Liver (tissue), 9 donors: Measurements from ENCODE around the gene STRBP. TPM values are rescaled to one million over a fixed set of nuclear protein-coding genes. Genes with fewer than 3 reads are reported as not detected.

Experiments used
- DNase-seq: peaks from one replicate; pipeline ENCODE4 v3.0.0-alpha.2; 2017; ENCODE audit warnings: low spot score
- H3K27ac ChIP-seq, 2 donors: one replicate each; pipeline ENCODE4 v1.7.0; 2013; ENCODE audit warnings: inconsistent platforms in 2 of 2, low read length in 2 of 2, control low read depth in 1 of 2, low read depth in 1 of 2, mild to moderate bottlenecking in 1 of 2
- H3K27me3 ChIP-seq, 4 donors: one replicate each; pipeline versions ENCODE4 v1.6.1 to v1.7.0; 2013; ENCODE audit warnings: low read length in 3 of 4, inconsistent platforms in 1 of 4, mild to moderate bottlenecking in 1 of 4, moderate library complexity in 1 of 4; ENCODE audit not compliant: control insufficient read depth in 4 of 4, insufficient read depth in 4 of 4
- H3K36me3 ChIP-seq, 4 donors: one replicate each; pipeline versions ENCODE4 v1.6.1 to v1.7.0; 2013; ENCODE audit warnings: low read length in 3 of 4, mild to moderate bottlenecking in 3 of 4, low read depth in 1 of 4, moderate library complexity in 1 of 4; ENCODE audit not compliant: control insufficient read depth in 4 of 4, insufficient read depth in 3 of 4
- H3K4me1 ChIP-seq, 4 donors: one replicate each; pipeline versions ENCODE4 v1.6.1 to v1.7.0; 2013; ENCODE audit warnings: low read length in 3 of 4, mild to moderate bottlenecking in 3 of 4, moderate library complexity in 1 of 4; ENCODE audit not compliant: control insufficient read depth in 4 of 4, insufficient read depth in 4 of 4
- H3K4me3 ChIP-seq, 3 donors: one replicate each; pipeline versions ENCODE4 v1.6.1 to v1.7.0; 2013; ENCODE audit warnings: low read length in 3 of 3, control low read depth in 1 of 3, low read depth in 1 of 3, mild to moderate bottlenecking in 1 of 3
- H3K9ac ChIP-seq, 2 donors: one replicate each; pipeline ENCODE4 v1.7.0; 2013; ENCODE audit warnings: low read length in 2 of 2, mild to moderate bottlenecking in 2 of 2, moderate library complexity in 2 of 2, control low read depth in 1 of 2, low read depth in 1 of 2
- H3K9me3 ChIP-seq, 4 donors: one replicate each; pipeline versions ENCODE4 v1.6.1 to v1.7.0; 2013; ENCODE audit warnings: low read length in 3 of 4; ENCODE audit not compliant: control insufficient read depth in 4 of 4
- ATF3 ChIP-seq: IDR thresholded peaks from 2 replicates; pipeline ENCODE4 v1.6.1; 2016; ENCODE audit warnings: antibody characterized with exemption
- EGR1 ChIP-seq, 2 donors: IDR thresholded peaks; 2 replicates each; pipeline ENCODE4 v1.6.1; 2016 to 2018; ENCODE audit warnings: antibody characterized with exemption in 2 of 2, low read depth in 2 of 2
- FOXA1 ChIP-seq: IDR thresholded peaks from 2 replicates; pipeline ENCODE4 v1.6.1; 2016; ENCODE audit warnings: antibody characterized with exemption
- FOXA2 ChIP-seq: IDR thresholded peaks from 2 replicates; pipeline ENCODE4 v1.6.1; 2016; ENCODE audit warnings: antibody characterized with exemption
- GABPA ChIP-seq, 2 donors: IDR thresholded peaks in 1 of 2; conservative IDR thresholded peaks in 1 of 2; 2 replicates each; pipeline ENCODE4 v1.6.1; 2016; ENCODE audit warnings: antibody characterized with exemption in 2 of 2, mild to moderate bottlenecking in 1 of 2, moderate library complexity in 1 of 2
- HNF4A ChIP-seq, 2 donors: conservative IDR thresholded peaks; 2 replicates each; pipeline ENCODE4 v1.6.1; 2016; ENCODE audit warnings: antibody characterized with exemption in 2 of 2, mild to moderate bottlenecking in 2 of 2
- HNF4G ChIP-seq: IDR thresholded peaks from 2 replicates; pipeline ENCODE4 v1.6.1; 2016; ENCODE audit warnings: antibody characterized with exemption
- JUND ChIP-seq, 2 donors: IDR thresholded peaks; 2 replicates each; pipeline ENCODE4 v1.6.1; 2016; ENCODE audit warnings: antibody characterized with exemption in 2 of 2
- MAX ChIP-seq: IDR thresholded peaks from 2 replicates; pipeline ENCODE4 v1.6.1; 2016; ENCODE audit warnings: antibody characterized with exemption
- NR2F2 ChIP-seq: IDR thresholded peaks from 2 replicates; pipeline ENCODE4 v1.6.1; 2016; ENCODE audit warnings: antibody characterized with exemption
- RAD21 ChIP-seq, 2 donors: IDR thresholded peaks; 2 replicates each; pipeline ENCODE4 v1.6.1; 2016; ENCODE audit warnings: antibody characterized with exemption in 2 of 2, mild to moderate bottlenecking in 2 of 2
- RXRA ChIP-seq, 2 donors: IDR thresholded peaks; 2 replicates each; pipeline ENCODE4 v1.6.1; 2017 to 2018; ENCODE audit warnings: antibody characterized with exemption in 2 of 2, mild to moderate bottlenecking in 1 of 2
- SP1 ChIP-seq: IDR thresholded peaks from 2 replicates; pipeline ENCODE4 v1.6.1; 2018; ENCODE audit warnings: antibody characterized with exemption, mild to moderate bottlenecking
- TAF1 ChIP-seq: conservative IDR thresholded peaks from 2 replicates; pipeline ENCODE4 v1.6.1; 2016; ENCODE audit warnings: antibody characterized with exemption, mild to moderate bottlenecking
- YY1 ChIP-seq: IDR thresholded peaks from 2 replicates; pipeline ENCODE4 v1.6.1; 2016; ENCODE audit warnings: antibody characterized with exemption, mild to moderate bottlenecking
- ZBTB33 ChIP-seq: IDR thresholded peaks from 2 replicates; pipeline ENCODE4 v1.6.1; 2016; ENCODE audit warnings: antibody characterized with exemption
- WGBS: extraction: QIAGEN DNeasy Blood & Tissue Kit; methylation state at CpG from one replicate; pipeline ENCODE4 v1.1.7; 2013; 5-methylcytosine and 5-hydroxymethylcytosine counted together
- polyA plus RNA-seq, 2 donors: library from polyadenylated mRNA; stranded (reverse) in 1 of 2; unstranded in 1 of 2; fragments of 200-250 nt in 1 of 2; fragments of >200 nt in 1 of 2; fragmentation: Nextera tagmentation in 1 of 2; extraction: Ambion mirVana in 1 of 2; gene quantifications; one replicate each; pipeline versions ENCODE4 v1.2.1 to v1.2.3, GENCODE V29; 2013 to 2015
- total RNA-seq, 2 donors: library from RNA; depleted of rRNA; stranded (reverse); fragments of >200 nt; gene quantifications; one replicate each; pipeline ENCODE4 v1.2.3, GENCODE V29; 2014
- TF ChIP-seq, protein P1 (sequence below): fragments of 150-350 bp; IDR thresholded peaks from 2 replicates; pipeline ENCODE4 v1.5.1; 2017; ENCODE audit warnings: improper control_type of control experiment, low read depth, low read length; ENCODE audit not compliant: missing input control
- donor health status: healthy.
- donor health status: healthy.
- donor health status: healthy.
- donor health status: healthy.
- donor health status: healthy.

The STRBP gene
- total and polyA plus RNA-seq, 4 donors: 4.3 to 17.2 (median 8.5) TPM

DNA sequence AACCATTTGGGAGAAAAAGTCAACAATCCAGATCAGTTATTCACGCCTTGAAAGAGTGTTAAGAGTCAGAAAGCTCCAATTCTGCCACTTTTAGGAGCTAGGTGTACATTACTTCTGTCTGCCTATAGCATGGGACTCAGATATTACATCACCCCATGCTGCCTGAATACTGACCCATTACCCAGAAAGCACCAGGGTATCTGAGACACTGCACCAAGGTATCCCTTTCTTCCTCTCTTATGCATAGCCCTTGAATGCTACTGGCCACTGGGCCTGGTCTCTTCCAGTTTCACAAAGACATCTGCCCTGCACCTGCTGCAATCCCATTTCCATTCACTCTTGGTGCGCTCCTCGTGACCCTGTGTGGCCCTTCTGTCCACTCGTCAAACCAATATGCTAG, 2.6 kb downstream of the STRBP start:
- WGBS: 96% methylated on average over 4 of the region's 4 CpGs
- TF ChIP-seq TAF1 (no peak), NR2F2 (no peak), MAX (no peak), RAD21 (IDR thresholded peaks at IDR 0.05) (no peak), HNF4A (conservative IDR thresholded peaks at IDR 0.05) (no peak), HNF4G (no peak), JUND (IDR thresholded peaks at IDR 0.05) (no peak), RXRA (IDR thresholded peaks at IDR 0.05) (no peak), EGR1 (IDR thresholded peaks at IDR 0.05; ENCODE audit: low read depth in 2 of 2) (no peak), FOXA2 (no peak), FOXA1 (no peak), ATF3 (no peak), ZBTB33 (no peak)
- TF ChIP-seq, protein P1, sequence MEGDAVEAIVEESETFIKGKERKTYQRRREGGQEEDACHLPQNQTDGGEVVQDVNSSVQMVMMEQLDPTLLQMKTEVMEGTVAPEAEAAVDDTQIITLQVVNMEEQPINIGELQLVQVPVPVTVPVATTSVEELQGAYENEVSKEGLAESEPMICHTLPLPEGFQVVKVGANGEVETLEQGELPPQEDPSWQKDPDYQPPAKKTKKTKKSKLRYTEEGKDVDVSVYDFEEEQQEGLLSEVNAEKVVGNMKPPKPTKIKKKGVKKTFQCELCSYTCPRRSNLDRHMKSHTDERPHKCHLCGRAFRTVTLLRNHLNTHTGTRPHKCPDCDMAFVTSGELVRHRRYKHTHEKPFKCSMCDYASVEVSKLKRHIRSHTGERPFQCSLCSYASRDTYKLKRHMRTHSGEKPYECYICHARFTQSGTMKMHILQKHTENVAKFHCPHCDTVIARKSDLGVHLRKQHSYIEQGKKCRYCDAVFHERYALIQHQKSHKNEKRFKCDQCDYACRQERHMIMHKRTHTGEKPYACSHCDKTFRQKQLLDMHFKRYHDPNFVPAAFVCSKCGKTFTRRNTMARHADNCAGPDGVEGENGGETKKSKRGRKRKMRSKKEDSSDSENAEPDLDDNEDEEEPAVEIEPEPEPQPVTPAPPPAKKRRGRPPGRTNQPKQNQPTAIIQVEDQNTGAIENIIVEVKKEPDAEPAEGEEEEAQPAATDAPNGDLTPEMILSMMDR: no peak

GRCh38 chr9:123263227-123263626, 5.2 kb downstream of the STRBP start:
- Histone ChIP-seq H3K27me3 (no peaks in the 10 kb centered on the region), H3K9me3 (no peaks in the 10 kb centered on the region), H3K4me1 (peaks cover 0 to 8% (median 4%) of the 10 kb centered on the region in 4 donors), H3K36me3 (no peaks in the 10 kb centered on the region), H3K27ac (no peak overlapping the region), H3K4me3 (no peak overlapping the region), H3K9ac (no peak overlapping the region)
- no peak for DNase-seq
- WGBS: 94% methylated on average over 3 of the region's 3 CpGs
- TF ChIP-seq GABPA (IDR thresholded peaks at IDR 0.05 in 1 of 2, conservative IDR thresholded peaks at IDR 0.05 in 1 of 2) (no peak), ZBTB33 (no peak), YY1 (no peak), MAX (no peak), SP1 (no peak), RXRA (IDR thresholded peaks at IDR 0.05) (no peak)

More for the DNA sequence above, 2.6 kb downstream of the STRBP start:
- Histone ChIP-seq H3K9ac (no peak overlapping the region), H3K4me1 (peaks cover 0 to 12% (median 7%) of the 10 kb centered on the region in 4 donors), H3K4me3 (no peak overlapping the region), H3K36me3 (no peaks in the 10 kb centered on the region), H3K9me3 (no peaks in the 10 kb centered on the region), H3K27me3 (no peaks in the 10 kb centered on the region), H3K27ac (no peak overlapping the region)
- no peak for DNase-seq
